ENCODE data around the gene MAGED4. TPM values are rescaled to one million over a fixed set of nuclear protein-coding genes. Genes with fewer than 3 reads are reported as not detected.
"Not testable (repeated sequence)": the region's sequence is repeated elsewhere in the genome, so short reads cannot be mapped to it uniquely, and the experiment has no call there.

The MAGED4 gene
- polyA plus RNA-seq, 3 donors = not detected

GRCh38 chrX:52139545-52139895 is 45.2 kb upstream of the MAGED4 start:
- no peaks in the 10 kb centered on the region for H3K36me3 ChIP-seq (replicated peaks in 1 of 2; ENCODE audit: control insufficient read depth in 1 of 2, insufficient read depth in 2 of 2, low read length in 2 of 2)
- no peak overlapping the region for H3K4me3 Mint-ChIP-seq
- TF ChIP-seq CTCF (IDR thresholded peaks at IDR 0.05) = no peak
- H3K27ac Mint-ChIP-seq = no peak overlapping the region
- H3K27me3 ChIP-seq (ENCODE audit: control insufficient read depth in 2 of 2, insufficient read depth in 2 of 2, low read length in 2 of 2) = no peaks in the 10 kb centered on the region
- H3K9me3 ChIP-seq (replicated peaks in 1 of 2; ENCODE audit: control insufficient read depth in 1 of 2, insufficient read depth in 1 of 2, low read length in 2 of 2) = no peaks in the 10 kb centered on the region
- H3K4me3 ChIP-seq (replicated peaks in 1 of 3; ENCODE audit: low read depth in 2 of 3, low read length in 3 of 3) = no peak overlapping the region
- H3K27ac ChIP-seq (ENCODE audit: low read depth in 1 of 2, low read length in 2 of 2) = no peak overlapping the region
- no peaks in the 10 kb centered on the region for H3K79me2 ChIP-seq (ENCODE audit: insufficient read depth, low read length)
- no peak overlapping the region for H3K4me2 ChIP-seq (replicated peaks; ENCODE audit: extremely low read depth, low read length, poor library complexity, severe bottlenecking)
- no peak overlapping the region for H3K9ac ChIP-seq (ENCODE audit: insufficient read depth, low read length, poor library complexity, severe bottlenecking)
- intact Hi-C loops (cut with micrococcal nuclease) = no loop called here
- peaks cover 0 to 3% (median 0%) of the 10 kb centered on the region in 3 donors for H3K27me3 Mint-ChIP-seq (ENCODE audit: low read depth in 3 of 3)
- H3K9me3 Mint-ChIP-seq = no peaks in the 10 kb centered on the region
- DNase-seq = no peak
- H2AFZ ChIP-seq (ENCODE audit: insufficient read depth, low read depth, low read length, poor library complexity, severe bottlenecking) = no peak overlapping the region
- H3K4me1 Mint-ChIP-seq = peaks cover 6% of the 10 kb centered on the region
- H3K36me3 Mint-ChIP-seq = no peaks in the 10 kb centered on the region
- H4K20me1 ChIP-seq (ENCODE audit: insufficient read depth, low read length) = no peaks in the 10 kb centered on the region
- H3K4me1 ChIP-seq (ENCODE audit: control insufficient read depth in 1 of 2, insufficient read depth in 2 of 2, low read length in 2 of 2) = no peaks in the 10 kb centered on the region

DNA sequence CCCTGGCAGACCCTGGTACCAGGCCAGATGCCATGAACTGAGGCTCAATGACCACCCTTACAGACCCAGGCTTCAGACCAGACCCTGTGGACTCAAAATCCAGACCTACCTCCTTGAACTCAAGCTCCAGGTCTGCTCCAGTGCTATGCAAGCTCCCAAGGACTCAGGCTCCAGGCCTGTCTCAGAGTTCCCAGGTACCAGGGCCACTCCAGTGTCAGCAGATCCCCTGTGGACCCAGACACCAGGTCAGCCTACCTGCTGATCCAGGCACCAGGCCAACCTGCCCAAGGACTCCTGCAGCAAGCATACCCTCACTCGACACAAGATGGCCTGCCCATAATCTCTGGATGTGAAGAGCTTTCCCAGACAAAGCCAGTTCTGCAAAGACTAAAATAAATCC is 44.7 kb upstream of the MAGED4 start:
- H3K9ac ChIP-seq (ENCODE audit: insufficient read depth, low read length, poor library complexity, severe bottlenecking) = no peak overlapping the region
- no peak overlapping the region for H2AFZ ChIP-seq (ENCODE audit: insufficient read depth, low read depth, low read length, poor library complexity, severe bottlenecking)
- Mint-ChIP-seq H3K4me3 (no peak overlapping the region), H3K27me3 (ENCODE audit: low read depth in 3 of 3) (peaks cover 0 to 3% (median 0%) of the 10 kb centered on the region in 3 donors), H3K9me3 (no peaks in the 10 kb centered on the region), H3K27ac (no peak overlapping the region), H3K36me3 (no peaks in the 10 kb centered on the region), H3K4me1 (peaks cover 6% of the 10 kb centered on the region)
- H3K9me3 ChIP-seq (replicated peaks in 1 of 2; ENCODE audit: control insufficient read depth in 1 of 2, insufficient read depth in 1 of 2, low read length in 2 of 2) = no peaks in the 10 kb centered on the region
- WGBS (ENCODE audit: insufficient coverage) = no CpG with 5 or more reads among the region's 1 CpG
- no peaks in the 10 kb centered on the region for H3K36me3 ChIP-seq (replicated peaks in 1 of 2; ENCODE audit: control insufficient read depth in 1 of 2, insufficient read depth in 2 of 2, low read length in 2 of 2)
- H3K27ac ChIP-seq (ENCODE audit: low read depth in 1 of 2, low read length in 2 of 2) = no peak overlapping the region
- H3K4me2 ChIP-seq (replicated peaks; ENCODE audit: extremely low read depth, low read length, poor library complexity, severe bottlenecking) = no peak overlapping the region
- H3K4me1 ChIP-seq (ENCODE audit: control insufficient read depth in 1 of 2, insufficient read depth in 2 of 2, low read length in 2 of 2) = no peaks in the 10 kb centered on the region
- DNase-seq = no peak
- no peaks in the 10 kb centered on the region for H3K79me2 ChIP-seq (ENCODE audit: insufficient read depth, low read length)
- no peaks in the 10 kb centered on the region for H4K20me1 ChIP-seq (ENCODE audit: insufficient read depth, low read length)
- no peak overlapping the region for H3K4me3 ChIP-seq (replicated peaks in 1 of 3; ENCODE audit: low read depth in 2 of 3, low read length in 3 of 3)
- intact Hi-C loops (cut with micrococcal nuclease) = no loop called here
- no peak for TF ChIP-seq CTCF (IDR thresholded peaks at IDR 0.05)
- H3K27me3 ChIP-seq (ENCODE audit: control insufficient read depth in 2 of 2, insufficient read depth in 2 of 2, low read length in 2 of 2) = no peaks in the 10 kb centered on the region

- 100% methylated on average over 4 of the region's 10 CpGs for WGBS (ENCODE audit: insufficient coverage)
- H3K27ac Mint-ChIP-seq = not testable (repeated sequence)
Measured at GRCh38 chrX:52150667-52151066, 34.0 kb upstream of the MAGED4 start.

DNA sequence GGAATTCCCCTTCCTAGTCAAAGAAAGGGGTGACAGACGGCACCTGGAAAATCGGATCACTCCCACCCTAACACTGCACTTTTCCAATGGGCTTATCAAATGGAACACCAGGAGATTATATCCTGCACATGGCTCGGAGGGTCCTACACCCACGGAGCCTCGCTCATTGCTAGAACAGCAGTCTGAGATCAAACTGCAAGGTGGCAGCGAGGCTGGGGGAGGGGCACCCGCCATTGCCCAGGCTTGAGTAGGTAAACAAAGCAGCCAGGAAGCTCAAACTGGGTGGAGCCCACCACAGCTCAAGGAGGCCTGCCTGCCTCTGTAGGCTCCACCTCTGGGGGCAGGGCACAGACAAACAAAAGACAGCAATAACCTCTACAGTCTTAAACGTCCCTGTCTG is 24.5 kb upstream of the MAGED4 start:
- H3K9ac ChIP-seq (ENCODE audit: insufficient read depth, low read length, poor library complexity, severe bottlenecking); H3K9me3 ChIP-seq (replicated peaks in 1 of 2; ENCODE audit: control insufficient read depth in 1 of 2, insufficient read depth in 1 of 2, low read length in 2 of 2); H3K4me3 ChIP-seq (replicated peaks in 1 of 3; ENCODE audit: low read depth in 2 of 3, low read length in 3 of 3); intact Hi-C loops (cut with micrococcal nuclease); H3K27me3 Mint-ChIP-seq (ENCODE audit: low read depth in 3 of 3); H3K27me3 ChIP-seq (ENCODE audit: control insufficient read depth in 2 of 2, insufficient read depth in 2 of 2, low read length in 2 of 2); H4K20me1 ChIP-seq (ENCODE audit: insufficient read depth, low read length); DNase-seq; H3K36me3 Mint-ChIP-seq; H3K4me1 Mint-ChIP-seq; H3K4me2 ChIP-seq (replicated peaks; ENCODE audit: extremely low read depth, low read length, poor library complexity, severe bottlenecking); H2AFZ ChIP-seq (ENCODE audit: insufficient read depth, low read depth, low read length, poor library complexity, severe bottlenecking); H3K27ac ChIP-seq (ENCODE audit: low read depth in 1 of 2, low read length in 2 of 2); H3K79me2 ChIP-seq (ENCODE audit: insufficient read depth, low read length); H3K27ac Mint-ChIP-seq; H3K36me3 ChIP-seq (replicated peaks in 1 of 2; ENCODE audit: control insufficient read depth in 1 of 2, insufficient read depth in 2 of 2, low read length in 2 of 2); H3K4me1 ChIP-seq (ENCODE audit: control insufficient read depth in 1 of 2, insufficient read depth in 2 of 2, low read length in 2 of 2); H3K4me3 Mint-ChIP-seq: not testable (repeated sequence)
- H3K9me3 Mint-ChIP-seq = peaks cover 2 to 16% (median 9%) of the 10 kb centered on the region in 7 donors
- 90% methylated on average over 2 of the region's 8 CpGs for WGBS (ENCODE audit: insufficient coverage)

More at GRCh38 chrX:52150667-52151066, 34.0 kb upstream of the MAGED4 start:
- peaks cover 0 to 21% (median 6%) of the 10 kb centered on the region in 7 donors for H3K9me3 Mint-ChIP-seq
- H3K4me3 Mint-ChIP-seq; H3K27me3 ChIP-seq (ENCODE audit: control insufficient read depth in 2 of 2, insufficient read depth in 2 of 2, low read length in 2 of 2); H2AFZ ChIP-seq (ENCODE audit: insufficient read depth, low read depth, low read length, poor library complexity, severe bottlenecking); H3K9ac ChIP-seq (ENCODE audit: insufficient read depth, low read length, poor library complexity, severe bottlenecking); H3K27ac ChIP-seq (ENCODE audit: low read depth in 1 of 2, low read length in 2 of 2); H4K20me1 ChIP-seq (ENCODE audit: insufficient read depth, low read length); H3K4me1 ChIP-seq (ENCODE audit: control insufficient read depth in 1 of 2, insufficient read depth in 2 of 2, low read length in 2 of 2); H3K4me3 ChIP-seq (replicated peaks in 1 of 3; ENCODE audit: low read depth in 2 of 3, low read length in 3 of 3); H3K4me2 ChIP-seq (replicated peaks; ENCODE audit: extremely low read depth, low read length, poor library complexity, severe bottlenecking); H3K4me1 Mint-ChIP-seq; H3K27me3 Mint-ChIP-seq (ENCODE audit: low read depth in 3 of 3); DNase-seq; H3K36me3 Mint-ChIP-seq; H3K36me3 ChIP-seq (replicated peaks in 1 of 2; ENCODE audit: control insufficient read depth in 1 of 2, insufficient read depth in 2 of 2, low read length in 2 of 2); H3K9me3 ChIP-seq (replicated peaks in 1 of 2; ENCODE audit: control insufficient read depth in 1 of 2, insufficient read depth in 1 of 2, low read length in 2 of 2); H3K79me2 ChIP-seq (ENCODE audit: insufficient read depth, low read length); intact Hi-C loops (cut with micrococcal nuclease): not testable (repeated sequence)

Measured in CD14-positive monocyte (primary cell).